ENCODE results near the gene SLC7A5. TPM values are rescaled to one million over a fixed set of nuclear protein-coding genes. Genes with fewer than 3 reads are reported as not detected.
"Not testable (repeated sequence)": the region's sequence is repeated elsewhere in the genome, so short reads cannot be mapped to it uniquely, and the experiment has no call there.

SLC7A5 gene
- total and polyA plus RNA-seq, 8 donors = 9.6 to 35.0 (median 11.1) TPM

DNA sequence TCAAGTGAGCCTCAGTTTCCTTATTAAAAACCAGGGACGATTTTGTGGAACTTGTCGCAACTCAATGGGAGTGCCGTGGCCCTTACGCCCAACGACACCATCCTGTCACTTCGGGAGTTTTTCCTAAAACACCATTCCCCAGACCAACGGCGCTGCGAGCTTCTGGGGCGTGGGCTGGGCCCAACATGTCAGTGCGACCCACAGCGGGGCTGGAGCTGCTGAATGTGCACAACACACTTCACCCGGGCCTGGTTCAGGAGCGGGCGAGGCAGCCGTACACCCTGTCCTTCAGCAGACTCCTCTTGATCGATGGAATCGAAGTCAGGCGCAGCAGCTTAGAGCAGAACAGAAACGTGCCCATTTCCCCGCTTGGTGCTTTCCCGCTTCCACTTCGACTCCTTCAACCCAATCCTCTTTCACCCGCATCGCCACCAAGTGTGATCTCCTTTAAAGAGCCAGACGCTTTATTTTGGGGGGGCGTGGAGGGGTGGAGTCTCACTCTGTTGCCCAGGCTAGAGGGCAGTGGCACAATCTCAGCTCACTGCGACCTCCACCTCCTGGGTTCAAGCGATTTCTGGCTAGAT lies 13.2 kb upstream of the SLC7A5 start:
- Histone ChIP-seq H3K27ac (no peak overlapping the region), H3K27me3 (peaks cover 0 to 49% of the 10 kb centered on the region in 2 donors), H3K9me3 (no peaks in the 10 kb centered on the region), H3K4me1 (no peaks in the 10 kb centered on the region), H3K36me3 (no peaks in the 10 kb centered on the region), H3K4me3 (no peak overlapping the region)
- ATAC-seq (no peak), DNase-seq (no peak)
- TF ChIP-seq, protein P1, sequence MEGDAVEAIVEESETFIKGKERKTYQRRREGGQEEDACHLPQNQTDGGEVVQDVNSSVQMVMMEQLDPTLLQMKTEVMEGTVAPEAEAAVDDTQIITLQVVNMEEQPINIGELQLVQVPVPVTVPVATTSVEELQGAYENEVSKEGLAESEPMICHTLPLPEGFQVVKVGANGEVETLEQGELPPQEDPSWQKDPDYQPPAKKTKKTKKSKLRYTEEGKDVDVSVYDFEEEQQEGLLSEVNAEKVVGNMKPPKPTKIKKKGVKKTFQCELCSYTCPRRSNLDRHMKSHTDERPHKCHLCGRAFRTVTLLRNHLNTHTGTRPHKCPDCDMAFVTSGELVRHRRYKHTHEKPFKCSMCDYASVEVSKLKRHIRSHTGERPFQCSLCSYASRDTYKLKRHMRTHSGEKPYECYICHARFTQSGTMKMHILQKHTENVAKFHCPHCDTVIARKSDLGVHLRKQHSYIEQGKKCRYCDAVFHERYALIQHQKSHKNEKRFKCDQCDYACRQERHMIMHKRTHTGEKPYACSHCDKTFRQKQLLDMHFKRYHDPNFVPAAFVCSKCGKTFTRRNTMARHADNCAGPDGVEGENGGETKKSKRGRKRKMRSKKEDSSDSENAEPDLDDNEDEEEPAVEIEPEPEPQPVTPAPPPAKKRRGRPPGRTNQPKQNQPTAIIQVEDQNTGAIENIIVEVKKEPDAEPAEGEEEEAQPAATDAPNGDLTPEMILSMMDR (IDR thresholded peaks at IDR 0.05) = no peak
- intact Hi-C loops (cut with DNase I) = no loop called here

DNA sequence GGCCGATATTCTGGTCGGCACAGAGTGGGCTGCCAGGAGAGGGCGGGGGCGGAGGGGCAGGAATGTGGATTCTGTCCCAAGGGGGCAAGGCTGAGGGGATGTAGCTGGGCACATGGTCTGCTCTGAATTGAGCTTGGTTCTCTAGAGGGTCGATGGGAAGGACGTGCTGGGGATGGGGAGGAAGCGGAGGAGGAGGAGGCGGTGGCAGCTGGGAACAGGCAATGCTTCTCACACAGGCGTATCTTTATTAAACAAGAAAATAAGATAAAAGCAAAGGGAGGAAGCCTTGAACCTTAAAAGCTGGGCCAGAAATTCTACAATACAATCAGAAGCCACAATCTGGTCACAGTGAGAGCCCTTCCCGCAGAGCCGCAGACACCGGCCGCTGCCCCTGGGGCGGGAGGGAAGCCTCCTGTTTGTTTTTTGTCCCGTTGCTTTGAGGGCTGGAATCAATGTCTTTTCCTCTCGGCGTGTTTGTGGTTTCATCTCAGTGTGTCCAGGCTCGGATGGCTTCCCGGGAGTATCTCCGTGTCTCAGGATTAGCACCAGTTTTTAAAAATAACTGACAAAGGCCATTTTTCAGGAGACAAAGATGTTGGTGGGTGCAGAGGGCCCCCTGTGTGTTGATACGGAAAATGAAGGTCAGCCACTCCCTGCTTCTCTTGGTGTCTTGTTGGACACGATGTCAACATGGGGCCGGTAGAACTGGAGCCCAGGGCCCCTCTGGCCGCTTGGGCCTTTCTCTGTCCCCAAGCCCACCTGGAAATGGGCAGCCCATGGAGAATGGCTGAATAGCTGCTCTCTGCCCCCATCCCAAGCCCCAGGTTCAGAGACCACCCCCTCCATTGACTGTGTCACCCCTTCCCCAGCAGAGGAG lies 12.3 kb upstream of the SLC7A5 start:
- H3K27ac ChIP-seq = no peak overlapping the region
- H3K36me3 ChIP-seq = no peaks in the 10 kb centered on the region
- ATAC-seq (no peak), DNase-seq (no peak)
- H3K4me1 ChIP-seq = no peaks in the 10 kb centered on the region
- TF ChIP-seq, protein P1 (IDR thresholded peaks at IDR 0.05) = no peak
- intact Hi-C loops (cut with DNase I) = no loop called here
- H3K27me3 ChIP-seq = peaks cover 0 to 54% of the 10 kb centered on the region in 2 donors
- no peak overlapping the region for H3K4me3 ChIP-seq
- no peaks in the 10 kb centered on the region for H3K9me3 ChIP-seq

DNA sequence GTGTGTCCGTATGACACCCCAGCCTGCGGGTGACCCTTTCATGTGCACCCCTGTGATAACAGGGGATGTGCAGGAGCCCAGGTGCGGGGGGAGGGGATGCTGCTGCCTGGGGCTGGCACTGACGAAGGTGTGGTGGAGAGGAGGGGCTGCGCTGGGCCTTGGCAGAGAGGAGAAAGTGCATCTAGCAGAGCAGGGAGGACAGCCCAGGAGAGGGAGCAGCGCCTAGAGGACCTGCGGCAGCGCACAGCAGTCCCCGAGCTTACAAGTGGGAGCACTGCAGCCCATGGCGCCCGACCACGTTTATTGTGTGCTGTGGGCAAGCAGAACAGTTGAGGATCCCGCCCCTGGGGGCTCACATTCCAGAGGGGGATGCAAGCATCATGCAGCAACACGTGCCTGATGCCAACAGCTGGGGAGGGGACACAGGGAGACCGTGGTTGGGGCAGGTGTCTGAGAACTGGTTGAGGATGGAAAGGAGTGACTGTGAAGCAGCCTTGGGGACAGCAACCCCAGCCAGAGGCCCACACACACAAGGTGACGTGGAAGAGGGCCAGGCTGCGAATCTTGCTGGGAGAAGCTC lies 10.9 kb upstream of the SLC7A5 start:
- ATAC-seq (no peak), DNase-seq (no peak)
- intact Hi-C loops (cut with DNase I) = no loop called here
- Histone ChIP-seq H3K27me3 (peaks cover 4 to 66% of the 10 kb centered on the region in 2 donors), H3K27ac (no peak overlapping the region), H3K4me1 (no peaks in the 10 kb centered on the region), H3K9me3 (no peaks in the 10 kb centered on the region), H3K4me3 (no peak overlapping the region), H3K36me3 (no peaks in the 10 kb centered on the region)
- TF ChIP-seq, protein P1 (IDR thresholded peaks at IDR 0.05) = no peak

DNA sequence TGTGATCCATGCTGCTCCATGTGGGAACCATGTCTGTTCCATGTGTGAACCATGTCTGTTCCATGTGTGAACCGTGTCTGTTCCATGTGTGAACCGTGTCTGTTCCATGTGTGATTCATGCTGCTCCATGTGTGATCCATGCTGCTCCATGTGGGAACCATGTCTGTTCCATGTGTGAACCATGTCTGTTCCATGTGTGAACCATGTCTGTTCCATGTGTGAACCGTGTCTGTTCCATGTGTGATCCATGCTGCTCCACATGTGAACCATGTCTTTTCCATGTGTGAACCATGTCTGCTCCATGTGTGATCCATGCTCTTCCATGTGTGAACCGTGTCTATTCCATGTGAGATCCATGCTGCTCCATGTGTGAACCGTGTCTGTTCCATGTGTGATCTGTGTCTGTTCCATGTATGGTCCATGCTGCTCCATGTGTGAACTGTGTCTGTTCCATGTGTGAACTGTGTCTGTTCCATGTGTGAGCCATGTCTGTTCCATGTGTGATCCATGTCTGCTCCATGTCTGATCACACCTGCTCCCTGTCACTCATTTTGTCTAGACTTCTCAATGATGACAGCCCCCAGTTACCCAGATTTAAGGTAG lies 10.2 kb upstream of the SLC7A5 start:
- H3K4me1 ChIP-seq; DNase-seq; H3K27ac ChIP-seq; H3K4me3 ChIP-seq; intact Hi-C loops (cut with DNase I); H3K36me3 ChIP-seq; H3K9me3 ChIP-seq; ATAC-seq: not testable (repeated sequence)
- peaks cover 4 to 72% of the 10 kb centered on the region in 2 donors for H3K27me3 ChIP-seq

DNA sequence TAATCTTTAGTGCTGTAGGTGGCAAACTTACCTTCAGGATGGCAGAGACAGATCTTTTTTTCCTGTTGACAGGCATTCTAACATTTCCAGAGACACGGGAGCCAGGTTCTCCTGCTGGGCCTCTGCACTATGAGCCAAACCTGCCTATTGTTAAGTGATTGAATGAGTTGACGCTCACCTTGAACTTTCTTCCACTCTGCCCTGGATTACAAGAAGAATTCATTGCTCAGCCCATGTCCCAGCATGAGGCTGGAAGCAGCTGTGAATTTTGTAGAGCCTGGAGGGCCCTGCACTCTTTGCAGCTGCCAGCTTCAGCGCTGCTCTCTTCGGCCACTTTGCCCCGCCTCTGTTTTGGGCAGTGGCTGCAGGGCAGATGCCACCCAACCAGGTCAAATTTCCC lies 9.4 kb upstream of the SLC7A5 start:
- Histone ChIP-seq H3K4me3 (no peak overlapping the region), H3K27me3 (peaks cover 4 to 74% of the 10 kb centered on the region in 2 donors), H3K4me1 (no peaks in the 10 kb centered on the region), H3K9me3 (no peaks in the 10 kb centered on the region), H3K27ac (no peak overlapping the region), H3K36me3 (no peaks in the 10 kb centered on the region)
- intact Hi-C loops (cut with DNase I) = no loop called here
- DNase-seq = no peak
- TF ChIP-seq, protein P1 (IDR thresholded peaks at IDR 0.05) = no peak
- ATAC-seq = no peak
